ENCODE data around the gene ITCH. TPM values are rescaled to one million over a fixed set of nuclear protein-coding genes. Genes with fewer than 3 reads are reported as not detected.
A peak's percentile ranks its signal among the peaks of the same experiment; 100 is the strongest.

ITCH gene
- polyA plus RNA-seq, 3 donors from 2014 or later, result 27.3 to 72.5 (median 35.7) TPM

DNA sequence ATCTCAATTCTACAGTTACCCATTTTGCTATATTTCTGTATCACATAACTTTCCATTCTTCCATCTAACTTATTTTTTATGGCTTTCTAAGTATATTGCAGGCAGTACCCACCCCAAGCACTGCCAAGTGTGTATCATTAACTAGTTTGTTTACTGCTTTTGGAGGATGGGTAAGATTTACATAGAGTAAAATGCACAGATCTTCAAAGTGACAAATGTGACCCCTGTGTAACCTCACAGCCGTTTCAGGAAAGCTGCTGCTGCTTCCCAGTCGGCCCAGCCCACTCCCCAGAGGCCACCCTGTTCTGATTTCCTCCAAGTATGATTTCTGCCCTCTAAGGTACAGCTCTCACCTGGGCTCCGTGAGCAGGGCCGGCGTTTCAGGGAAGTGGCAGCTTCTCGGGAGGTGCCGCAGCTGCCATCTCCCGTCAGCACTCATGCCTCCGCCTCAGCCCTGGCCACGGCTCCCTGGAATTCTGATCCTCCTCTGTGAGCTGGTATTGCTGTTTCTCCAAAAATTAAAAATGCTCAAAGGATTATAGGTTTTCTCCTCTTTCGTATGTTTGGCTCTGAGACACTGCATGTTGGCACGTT, 180.5 kb downstream of the ITCH start:
- Mint-ChIP-seq H3K36me3 (peaks cover 4 to 25% (median 5%) of the 10 kb centered on the region in 3 donors), H3K4me3 (no peak overlapping the region), H3K9me3 (no peaks in the 10 kb centered on the region), H3K4me1 (peaks cover 24 to 27% of the 10 kb centered on the region in 2 donors), H3K27ac (peak overlapping the region in 1 of 6 donors; percentile 57), H3K27me3 (ENCODE audit: low read depth in 3 of 3) (peaks cover 4 to 6% (median 4%) of the 10 kb centered on the region in 3 donors)
- DNase-seq, result no peak

DNA sequence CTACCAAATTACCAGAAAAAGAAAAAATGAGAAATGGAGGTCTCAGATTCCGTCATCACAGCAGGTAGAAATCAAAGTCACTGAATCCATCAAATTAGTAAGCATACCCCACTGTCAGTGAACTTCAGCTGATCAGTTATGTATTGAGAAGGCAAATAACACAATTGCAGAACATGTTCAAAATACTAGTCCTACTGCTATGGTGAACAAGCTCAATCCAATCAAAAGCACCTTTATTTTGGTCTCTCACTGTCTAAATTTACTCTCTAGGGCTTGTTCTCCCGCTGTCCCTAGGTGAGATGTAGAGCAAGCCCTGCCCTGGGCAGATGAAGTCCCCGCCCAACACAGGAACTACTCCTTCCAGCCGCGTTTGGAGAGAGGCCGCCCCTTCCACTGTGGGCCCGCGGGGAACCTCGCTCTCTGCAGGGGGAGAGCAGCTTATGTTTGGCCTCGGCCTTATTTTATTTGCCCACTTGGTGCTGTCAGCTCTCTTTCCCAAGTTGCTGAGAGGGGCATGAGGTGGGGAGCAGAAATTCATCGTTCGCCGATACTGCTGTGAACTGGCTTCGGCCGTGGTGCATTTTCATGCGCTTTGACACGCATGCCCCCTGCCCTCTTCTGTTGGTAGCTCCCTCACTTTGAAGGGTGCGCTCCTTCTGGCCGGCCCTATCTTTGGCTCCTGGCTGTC, 181.2 kb downstream of the ITCH start:
- no peak for DNase-seq
- H3K4me3 Mint-ChIP-seq, result peak overlapping the region in 3 of 5 donors; percentile 27 to 54 (median 48)
- H3K9me3 Mint-ChIP-seq, result no peaks in the 10 kb centered on the region
- peaks cover 4 to 19% (median 5%) of the 10 kb centered on the region in 3 donors for H3K36me3 Mint-ChIP-seq
- H3K27me3 Mint-ChIP-seq (ENCODE audit: low read depth in 3 of 3), result peaks cover 4 to 6% (median 5%) of the 10 kb centered on the region in 3 donors
- peak overlapping the region in 3 of 6 donors; percentile 28 to 47 (median 45) for H3K27ac Mint-ChIP-seq
- peaks cover 22 to 27% of the 10 kb centered on the region in 2 donors for H3K4me1 Mint-ChIP-seq

DNA sequence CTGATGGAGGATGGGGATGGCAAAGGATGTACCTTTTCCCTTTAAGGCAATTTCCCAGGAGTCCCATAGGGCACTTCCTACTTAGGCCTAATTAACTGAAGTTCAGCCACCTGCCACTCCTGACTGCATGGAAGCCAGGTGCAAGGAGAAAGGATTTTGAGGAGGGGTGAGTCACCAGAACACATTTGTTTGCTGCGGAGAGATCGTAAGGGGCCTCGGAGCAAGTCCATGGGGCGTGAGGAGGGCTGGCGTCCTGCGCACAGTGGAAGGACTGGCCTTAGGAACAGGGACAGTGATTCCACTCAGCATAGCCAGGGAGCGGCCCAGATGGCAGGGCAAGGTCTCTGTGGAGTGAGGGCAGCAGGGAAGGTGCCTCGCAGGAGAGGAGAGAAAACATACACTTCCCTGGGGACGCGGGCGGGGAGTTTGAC, 183.7 kb downstream of the ITCH start:
- Mint-ChIP-seq H3K4me3 (no peak overlapping the region), H3K27me3 (ENCODE audit: low read depth in 3 of 3) (peaks cover 4 to 7% (median 6%) of the 10 kb centered on the region in 3 donors), H3K4me1 (peaks cover 7 to 10% of the 10 kb centered on the region in 2 donors), H3K27ac (peak overlapping the region in 1 of 6 donors; percentile 7), H3K36me3 (peaks cover 0 to 4% (median 3%) of the 10 kb centered on the region in 3 donors), H3K9me3 (no peaks in the 10 kb centered on the region)
- DNase-seq, result no peak

DNA sequence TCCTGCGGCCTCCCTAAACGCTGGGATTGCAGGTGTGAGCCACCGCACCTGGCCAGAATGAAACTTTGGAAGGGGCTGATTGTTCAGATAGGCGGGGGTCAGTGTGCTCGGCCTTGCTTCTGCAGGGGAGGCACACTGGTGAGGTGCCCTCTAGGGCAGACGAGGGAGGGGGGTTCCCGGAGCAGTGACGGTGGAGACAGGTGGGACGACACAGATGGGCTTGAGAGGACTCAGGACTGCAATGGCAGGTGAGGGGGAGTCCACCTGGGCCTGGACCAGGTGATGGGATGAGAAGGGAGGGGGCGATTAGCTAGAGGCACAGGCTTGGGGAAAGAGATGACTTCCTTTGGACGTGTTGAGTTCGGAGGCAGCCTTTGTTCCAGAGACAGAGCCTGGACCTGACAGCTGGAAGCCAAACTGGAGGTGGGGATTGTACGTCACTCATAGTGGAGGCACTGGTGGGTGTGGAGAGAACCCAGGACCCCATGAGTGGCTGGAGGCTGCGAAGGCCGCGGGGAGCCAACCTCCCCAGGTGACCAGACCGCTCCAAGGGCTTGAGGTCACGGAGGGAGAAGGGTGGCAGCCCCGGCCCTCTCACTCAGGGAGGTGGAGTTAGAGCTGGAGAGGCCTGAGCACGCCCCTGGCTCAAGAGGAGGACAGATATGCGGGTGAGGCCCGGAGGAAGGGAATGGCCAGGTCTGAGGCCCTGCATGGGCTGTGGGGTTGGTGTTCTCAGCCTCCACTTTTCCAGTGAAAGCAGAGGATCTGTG, 185.0 kb downstream of the ITCH start:
- peaks cover 4 to 12% (median 6%) of the 10 kb centered on the region in 3 donors for H3K27me3 Mint-ChIP-seq (ENCODE audit: low read depth in 3 of 3)
- H3K4me3 Mint-ChIP-seq, result no peak overlapping the region
- H3K4me1 Mint-ChIP-seq, result peaks cover 7 to 10% of the 10 kb centered on the region in 2 donors
- DNase-seq, result no peak
- H3K27ac Mint-ChIP-seq, result peak overlapping the region in 1 of 6 donors; percentile 40
- H3K36me3 Mint-ChIP-seq, result peaks cover 0 to 4% (median 3%) of the 10 kb centered on the region in 3 donors
- H3K9me3 Mint-ChIP-seq, result no peaks in the 10 kb centered on the region

DNA sequence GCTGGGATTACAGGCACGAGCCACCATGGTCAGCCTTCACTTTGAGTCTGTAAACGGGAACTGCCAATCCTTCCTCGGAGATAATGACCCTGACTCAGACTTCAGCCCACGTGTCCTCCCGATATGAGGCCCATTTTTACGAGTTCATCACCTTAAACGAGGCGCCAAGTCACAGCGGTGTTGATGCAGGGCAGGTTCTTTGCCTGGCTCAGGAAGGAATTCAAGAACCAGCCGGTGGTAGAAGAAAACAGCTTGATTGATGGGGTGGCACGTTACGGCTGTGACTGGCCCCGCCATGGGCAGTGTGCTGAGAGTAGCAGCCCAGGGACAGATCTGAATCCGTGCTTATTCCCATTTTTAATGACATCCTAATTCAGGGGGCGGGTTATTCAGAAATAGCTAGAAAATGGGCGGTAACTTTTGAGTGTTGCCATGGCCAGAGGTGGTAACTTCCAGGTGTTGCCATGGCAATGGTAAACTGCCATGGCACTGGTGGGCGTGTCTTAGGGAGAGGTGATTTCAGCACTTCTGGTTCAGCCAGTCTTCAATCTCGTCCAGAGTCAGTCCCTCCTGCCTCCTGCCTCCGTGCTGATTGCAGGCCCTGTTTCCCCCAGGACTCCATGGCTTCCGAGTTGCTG, 186.3 kb downstream of the ITCH start:
- Mint-ChIP-seq H3K27ac (no peak overlapping the region), H3K4me3 (no peak overlapping the region)
- no peak for DNase-seq

DNA sequence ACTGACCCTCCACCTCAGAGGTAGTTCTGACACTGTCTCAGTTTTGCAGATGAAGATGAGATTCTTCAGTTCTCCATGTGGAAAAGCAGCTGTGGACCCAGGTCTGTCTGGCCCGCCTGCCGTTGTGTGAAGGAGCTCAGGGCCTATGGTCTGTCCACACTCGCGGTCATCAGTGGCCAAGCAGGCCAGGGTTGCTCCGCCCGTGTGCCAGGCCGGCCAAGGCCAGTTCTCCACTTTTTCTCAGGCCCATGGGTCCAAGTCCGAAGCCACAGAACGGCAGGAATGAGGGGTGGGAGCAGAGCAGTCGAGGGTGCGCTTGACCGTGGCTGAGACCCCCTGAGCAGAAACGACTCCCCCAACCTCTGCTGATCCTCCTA, 186.8 kb downstream of the ITCH start:
- Mint-ChIP-seq H3K4me1 (no peaks in the 10 kb centered on the region), H3K27me3 (ENCODE audit: low read depth in 3 of 3) (peaks cover 4 to 9% (median 6%) of the 10 kb centered on the region in 3 donors), H3K9me3 (no peaks in the 10 kb centered on the region), H3K36me3 (peaks cover 0 to 4% (median 0%) of the 10 kb centered on the region in 3 donors), H3K27ac (no peak overlapping the region), H3K4me3 (no peak overlapping the region)
- no peak for DNase-seq

More for the DNA sequence above, 186.3 kb downstream of the ITCH start:
- H3K4me1 Mint-ChIP-seq, result peaks cover 4 to 5% of the 10 kb centered on the region in 2 donors
- H3K27me3 Mint-ChIP-seq (ENCODE audit: low read depth in 3 of 3), result peaks cover 4 to 12% (median 6%) of the 10 kb centered on the region in 3 donors
- peaks cover 0 to 4% (median 0%) of the 10 kb centered on the region in 3 donors for H3K36me3 Mint-ChIP-seq
- no peaks in the 10 kb centered on the region for H3K9me3 Mint-ChIP-seq

DNA sequence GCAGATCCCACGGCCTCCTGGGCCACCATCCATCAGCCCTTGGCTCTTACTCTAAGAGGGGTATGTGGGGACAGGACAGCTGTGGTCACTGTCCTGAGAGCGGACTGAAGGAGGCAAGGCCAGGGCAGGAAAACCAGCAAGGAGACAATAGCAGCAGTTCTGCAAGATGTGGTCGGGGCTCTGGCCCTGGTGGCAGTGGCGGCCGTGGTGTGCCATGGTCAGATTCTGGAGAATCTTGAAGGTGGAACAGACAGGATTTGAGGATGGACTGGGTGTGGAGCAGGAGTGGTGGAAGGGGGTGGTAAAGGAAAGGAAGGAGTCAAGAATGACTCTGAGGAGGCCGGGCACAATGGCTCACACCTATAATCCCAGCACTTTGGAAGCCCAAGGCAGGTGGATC, 189.5 kb downstream of the ITCH start:
- Mint-ChIP-seq H3K4me1 (peaks cover 0 to 5% of the 10 kb centered on the region in 2 donors), H3K27me3 (ENCODE audit: low read depth in 3 of 3) (peaks cover 0 to 7% (median 3%) of the 10 kb centered on the region in 3 donors), H3K9me3 (no peaks in the 10 kb centered on the region), H3K27ac (peak overlapping the region in 3 of 6 donors; percentile 34 to 74 (median 53)), H3K36me3 (no peaks in the 10 kb centered on the region), H3K4me3 (no peak overlapping the region)
- no peak for DNase-seq

DNA sequence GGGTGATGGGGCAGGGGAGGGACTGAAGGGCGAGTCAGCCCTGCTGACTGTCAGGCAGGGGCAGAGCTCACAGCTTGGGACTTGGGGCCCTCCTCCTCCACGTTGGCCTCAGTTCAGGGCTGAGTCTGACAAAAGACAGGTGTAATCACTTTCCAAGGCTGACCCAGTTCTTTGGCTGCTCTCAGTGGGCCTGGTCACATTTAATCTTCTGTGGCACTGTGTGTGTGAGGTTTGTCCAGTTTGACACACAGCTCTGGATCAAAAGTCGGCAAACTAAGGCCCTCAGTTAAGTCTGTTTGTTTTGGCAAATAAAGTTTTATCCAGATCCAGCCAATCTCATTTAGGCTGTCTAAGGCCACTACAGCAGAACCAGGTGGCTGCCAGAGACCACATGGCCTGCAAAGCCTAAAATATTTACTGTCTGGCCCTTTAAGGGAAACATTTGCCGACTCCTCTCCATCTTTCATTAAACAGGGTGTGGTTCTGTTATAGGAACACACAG, 190.3 kb downstream of the ITCH start:
- Mint-ChIP-seq H3K4me3 (no peak overlapping the region), H3K36me3 (no peaks in the 10 kb centered on the region), H3K27ac (no peak overlapping the region)

DNA sequence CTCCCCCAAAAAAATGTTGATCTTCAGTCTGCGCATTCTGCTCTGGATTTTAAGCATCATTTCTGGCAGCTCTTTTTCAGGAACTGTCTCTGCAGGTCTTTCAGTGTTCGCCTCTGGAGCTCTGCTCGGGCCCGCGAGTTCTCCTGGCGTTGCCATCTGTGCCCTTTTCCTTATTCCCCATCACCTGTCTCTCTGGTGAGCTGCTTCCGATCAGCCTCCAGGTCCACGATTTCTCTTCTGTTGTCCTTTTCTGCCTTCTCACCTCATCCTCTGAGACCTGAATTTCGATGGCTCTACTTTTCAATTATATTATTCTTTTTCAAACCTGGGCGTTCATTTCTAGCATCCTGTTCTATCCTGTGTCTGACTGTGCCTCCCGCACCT, 194.9 kb downstream of the ITCH start:
- H3K4me3 Mint-ChIP-seq, result peak overlapping the region; percentile 84 to 96 (median 90)
- DNase-seq, result no peak

More for the DNA sequence above, 190.3 kb downstream of the ITCH start:
- no peak for DNase-seq
- Mint-ChIP-seq H3K27me3 (ENCODE audit: low read depth in 3 of 3) (peaks cover 4 to 14% (median 5%) of the 10 kb centered on the region in 3 donors), H3K4me1 (peaks cover 8 to 10% of the 10 kb centered on the region in 2 donors), H3K9me3 (no peaks in the 10 kb centered on the region)

DNA sequence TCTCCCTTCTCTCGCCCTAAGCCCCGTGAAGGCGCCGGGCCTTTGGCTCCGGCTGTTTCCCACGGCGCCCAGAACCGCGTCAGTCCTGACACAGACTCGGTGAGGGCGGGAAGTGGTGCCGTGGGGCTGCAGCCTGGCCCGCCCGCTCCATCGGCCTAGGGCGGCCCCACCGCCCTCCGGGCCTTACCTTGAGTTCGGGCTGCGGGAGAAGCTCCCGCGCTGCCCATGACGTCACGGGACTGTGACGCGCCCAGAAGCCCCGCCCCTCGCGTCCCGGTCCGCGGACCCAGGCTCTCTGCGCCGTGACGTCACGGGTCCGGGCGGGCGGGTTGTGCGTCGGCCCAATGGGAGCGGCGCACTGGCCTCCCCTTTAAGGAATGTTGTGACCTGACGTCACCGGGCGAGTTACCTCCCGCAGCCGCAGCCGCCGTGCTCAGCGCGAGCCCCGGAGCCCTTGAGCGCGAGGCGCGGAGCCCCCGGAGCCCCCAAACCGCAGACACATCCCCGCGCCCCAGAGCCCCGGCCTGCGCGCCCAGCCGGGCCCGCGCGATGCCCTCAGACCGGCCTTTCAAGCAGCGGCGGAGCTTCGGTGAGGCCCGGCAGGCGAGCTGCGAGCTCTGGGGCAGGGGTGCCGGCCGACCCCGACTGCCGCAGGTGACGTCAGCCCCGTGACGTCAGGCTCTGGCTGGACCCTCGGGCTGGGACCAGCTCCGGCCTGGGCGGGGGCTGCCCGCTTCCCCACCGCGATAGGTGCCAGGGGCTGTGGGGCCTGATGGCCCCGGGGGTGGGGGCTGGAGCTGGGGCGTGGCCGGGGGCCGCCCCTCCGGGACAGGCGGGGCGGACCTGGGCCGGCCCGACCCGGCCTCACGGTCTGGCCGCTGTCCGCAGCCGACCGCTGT, 195.5 kb downstream of the ITCH start, which contains the start of gene MAP1LC3A:
Gene MAP1LC3A, plus strand, starts transcription at position 399 of the 899 bp plus-strand sequence. Its CDS starts 151 bp downstream, at position 550.
- Mint-ChIP-seq H3K9me3 (no peaks in the 10 kb centered on the region), H3K4me1 (peaks cover 8 to 10% of the 10 kb centered on the region in 2 donors), H3K36me3 (no peaks in the 10 kb centered on the region), H3K4me3 (peak within 1 kb of the TSS; percentile 84 to 96 (median 90)), H3K27ac (peak within 1 kb of the TSS; percentile 90 to 98 (median 96)), H3K27me3 (ENCODE audit: low read depth in 3 of 3) (peaks cover 10 to 18% (median 13%) of the 10 kb centered on the region in 3 donors)
- peak; percentile 95 to 97 (median 96) for DNase-seq

More for the DNA sequence above, 194.9 kb downstream of the ITCH start:
- H3K27ac Mint-ChIP-seq, result peak overlapping the region; percentile 90 to 98 (median 96)
- H3K9me3 Mint-ChIP-seq, result no peaks in the 10 kb centered on the region
- no peaks in the 10 kb centered on the region for H3K36me3 Mint-ChIP-seq
- peaks cover 10 to 18% (median 13%) of the 10 kb centered on the region in 3 donors for H3K27me3 Mint-ChIP-seq (ENCODE audit: low read depth in 3 of 3)
- peaks cover 8 to 10% of the 10 kb centered on the region in 2 donors for H3K4me1 Mint-ChIP-seq

DNA sequence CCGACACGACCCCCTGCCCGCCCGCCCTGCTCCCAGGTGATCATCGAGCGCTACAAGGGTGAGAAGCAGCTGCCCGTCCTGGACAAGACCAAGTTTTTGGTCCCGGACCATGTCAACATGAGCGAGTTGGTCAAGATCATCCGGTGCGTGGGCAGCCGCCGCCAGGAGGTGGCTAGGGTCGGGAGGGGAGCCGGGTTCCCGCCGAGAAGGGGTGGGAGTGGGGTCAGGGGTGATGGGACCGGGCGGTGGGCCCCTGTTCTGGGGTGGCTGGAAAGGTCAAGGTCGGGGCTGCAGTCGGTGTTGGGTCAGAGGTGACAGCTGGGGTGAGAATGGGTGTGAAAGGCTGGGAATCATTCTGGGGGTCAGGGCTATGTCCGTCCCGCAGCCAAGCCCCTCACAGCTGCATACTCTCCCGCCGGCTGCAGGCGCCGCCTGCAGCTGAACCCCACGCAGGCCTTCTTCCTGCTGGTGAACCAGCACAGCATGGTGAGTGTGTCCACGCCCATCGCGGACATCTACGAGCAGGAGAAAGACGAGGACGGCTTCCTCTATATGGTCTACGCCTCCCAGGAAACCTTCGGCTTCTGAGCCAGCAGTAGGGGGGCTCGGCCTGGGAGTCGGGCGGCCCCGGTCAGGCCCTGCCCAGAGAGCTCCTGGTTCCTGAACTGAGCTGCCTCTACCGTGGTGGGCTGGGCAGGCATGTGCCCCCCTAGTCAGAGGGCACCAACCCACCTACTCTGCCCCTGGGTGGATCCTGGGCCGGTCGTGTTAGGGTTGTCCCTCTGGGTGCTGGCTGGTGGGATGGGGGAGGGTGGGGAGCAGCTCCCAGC, 196.5 kb downstream of the ITCH start:
- peak overlapping the region; percentile 69 to 93 (median 86) for H3K27ac Mint-ChIP-seq
- DNase-seq, result peak in 1 of 3 donors; percentile 17
- H3K9me3 Mint-ChIP-seq, result no peaks in the 10 kb centered on the region
- H3K27me3 Mint-ChIP-seq (ENCODE audit: low read depth in 3 of 3), result peaks cover 10 to 18% (median 13%) of the 10 kb centered on the region in 3 donors
- H3K36me3 Mint-ChIP-seq, result no peaks in the 10 kb centered on the region
- H3K4me3 Mint-ChIP-seq, result peak overlapping the region; percentile 59 to 80 (median 69)
- peaks cover 8 to 10% of the 10 kb centered on the region in 2 donors for H3K4me1 Mint-ChIP-seq

Measured in immature natural killer cell (primary cell).